NOMO-1 treated with DMSO at 0.1 percent for 48 hours (cell line): Measurements from ENCODE around the gene ZCCHC7.
"Not testable (repeated sequence)": the region's sequence is repeated elsewhere in the genome, so short reads cannot be mapped to it uniquely, and the experiment has no call there.

Experiments used
- DNase-seq: peaks from one replicate; lab custom pipeline; 2025; ENCODE audit not compliant: unreplicated experiment; lab: John Stamatoyannopoulos, UW

The ZCCHC7 gene

GRCh38 chr9:37172557-37172956, 52.2 kb downstream of the ZCCHC7 start:
- DNase-seq, result no peak

DNA sequence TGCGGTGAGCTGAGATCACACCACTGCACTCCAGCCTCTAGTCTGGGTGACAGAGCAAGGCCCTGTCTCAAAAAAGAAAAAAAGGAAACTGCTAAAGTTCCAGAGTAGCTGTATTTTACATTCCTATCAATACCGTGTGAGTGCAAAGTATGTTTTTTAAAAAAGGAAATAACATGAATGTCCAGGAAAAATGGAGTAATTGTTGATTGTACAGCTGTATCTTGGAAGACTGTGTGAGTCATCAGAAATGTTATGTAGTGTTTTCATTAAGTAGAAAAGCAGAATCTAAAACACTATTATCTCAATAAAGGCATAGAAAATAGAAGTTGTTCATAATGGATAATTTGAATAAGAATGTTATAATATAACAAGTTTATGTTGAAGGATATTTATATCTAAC, 53.9 kb downstream of the ZCCHC7 start:
- DNase-seq, result no peak

GRCh38 chr9:37178742-37179141, 58.4 kb downstream of the ZCCHC7 start:
- DNase-seq, result no peak

GRCh38 chr9:37179576-37179975, 59.2 kb downstream of the ZCCHC7 start:
- DNase-seq, result no peak

DNA sequence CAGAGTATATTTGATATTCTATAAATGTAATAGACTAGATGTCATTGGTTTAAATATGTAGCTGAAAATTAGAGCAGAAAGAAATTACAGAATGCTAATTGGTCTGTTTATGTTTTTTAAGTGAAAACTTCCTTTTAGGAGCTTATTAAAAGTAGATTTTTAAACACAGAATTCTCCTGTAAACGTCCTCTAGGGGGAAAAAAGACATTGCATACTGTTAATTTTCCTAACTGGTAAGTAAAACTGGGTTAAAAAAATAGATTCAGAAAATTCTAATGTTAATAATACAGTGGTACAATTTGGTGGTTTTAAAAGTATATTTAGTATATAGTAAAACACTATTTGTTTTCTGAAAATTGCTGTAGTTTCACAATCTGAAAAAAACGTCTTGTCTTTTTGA, 59.8 kb downstream of the ZCCHC7 start:
- no peak for DNase-seq

DNA sequence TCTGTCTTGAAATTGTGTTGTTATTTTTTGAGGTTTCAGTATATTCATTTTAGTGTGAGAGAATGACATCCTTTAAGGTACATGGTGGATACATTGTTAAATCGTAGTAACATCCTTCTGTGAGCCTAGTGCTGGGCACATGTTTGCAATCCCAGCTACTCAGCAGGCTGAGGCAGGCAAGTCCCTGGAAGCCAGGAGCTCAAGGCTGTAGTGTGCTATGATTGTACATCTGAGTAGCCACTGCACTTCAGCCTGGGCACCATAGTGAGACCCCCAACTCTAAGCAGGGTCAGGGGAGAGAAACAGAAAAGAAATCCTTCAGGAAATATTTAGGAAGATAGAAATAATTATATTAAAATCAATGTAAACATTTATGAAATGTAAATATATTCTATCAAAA, 62.3 kb downstream of the ZCCHC7 start:
- DNase-seq, result no peak

DNA sequence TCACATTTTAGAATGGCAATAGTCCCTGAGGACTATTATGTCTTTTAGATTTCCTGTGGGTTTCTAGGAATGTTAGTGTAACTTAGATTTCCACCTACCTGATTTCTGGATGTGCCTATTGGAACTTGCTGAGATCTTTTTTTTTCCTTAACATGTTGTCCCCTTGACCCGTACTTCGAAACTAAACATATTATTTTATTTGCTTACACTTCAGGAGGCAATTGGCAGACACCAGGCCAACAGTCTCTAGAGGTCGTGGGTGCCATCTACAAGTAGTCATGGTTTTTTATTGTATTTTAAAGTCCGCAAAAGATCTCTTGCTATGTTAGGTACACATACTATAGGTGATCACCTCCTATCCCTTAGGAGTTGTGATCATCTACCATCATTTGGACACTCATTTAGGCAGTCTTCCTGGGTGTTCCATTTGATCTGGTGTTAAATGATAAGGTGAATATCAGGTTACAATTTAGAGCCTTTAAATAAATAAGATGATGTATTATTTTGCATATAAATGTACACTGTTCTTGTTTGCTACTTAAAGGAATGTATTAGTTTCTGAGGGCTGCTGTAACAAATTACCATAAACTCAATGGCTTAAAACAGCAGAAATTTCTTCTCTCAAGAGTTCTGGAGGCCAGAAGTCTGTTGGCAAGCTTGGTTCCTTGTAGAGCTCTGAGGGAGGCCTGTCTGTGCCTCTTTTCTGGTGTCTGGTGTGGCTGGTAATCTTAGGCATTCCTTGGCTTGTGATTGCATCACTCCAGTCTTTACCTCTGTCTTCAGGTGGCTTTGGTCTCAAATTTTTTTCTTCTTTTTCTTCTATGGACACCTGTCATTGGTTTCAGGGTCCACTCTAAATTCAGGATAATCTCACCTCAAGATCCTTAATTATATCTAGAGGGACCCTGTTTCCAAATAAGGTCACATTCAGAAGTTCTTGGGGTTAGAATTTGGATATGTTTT, 64.8 kb downstream of the ZCCHC7 start:
- no peak for DNase-seq

DNA sequence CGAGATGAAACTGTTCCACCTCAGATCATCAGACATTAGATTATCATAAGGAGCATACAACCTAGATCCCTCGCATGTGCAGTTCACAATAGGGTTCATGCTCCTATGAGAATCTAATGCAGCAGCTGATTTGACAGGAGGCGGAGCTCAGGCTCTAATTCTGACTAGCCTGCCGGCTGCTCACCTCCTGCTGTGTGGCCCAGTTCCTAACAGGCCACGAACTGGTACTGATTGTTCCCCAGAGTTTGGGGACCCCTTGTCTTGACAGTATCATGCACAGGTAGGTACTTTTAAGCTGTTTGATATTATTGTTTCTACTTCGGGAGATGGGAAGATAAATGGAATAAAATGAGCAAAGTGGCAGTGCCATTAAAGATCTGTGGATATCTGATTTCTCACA, 66.9 kb downstream of the ZCCHC7 start:
- DNase-seq, result no peak

DNA sequence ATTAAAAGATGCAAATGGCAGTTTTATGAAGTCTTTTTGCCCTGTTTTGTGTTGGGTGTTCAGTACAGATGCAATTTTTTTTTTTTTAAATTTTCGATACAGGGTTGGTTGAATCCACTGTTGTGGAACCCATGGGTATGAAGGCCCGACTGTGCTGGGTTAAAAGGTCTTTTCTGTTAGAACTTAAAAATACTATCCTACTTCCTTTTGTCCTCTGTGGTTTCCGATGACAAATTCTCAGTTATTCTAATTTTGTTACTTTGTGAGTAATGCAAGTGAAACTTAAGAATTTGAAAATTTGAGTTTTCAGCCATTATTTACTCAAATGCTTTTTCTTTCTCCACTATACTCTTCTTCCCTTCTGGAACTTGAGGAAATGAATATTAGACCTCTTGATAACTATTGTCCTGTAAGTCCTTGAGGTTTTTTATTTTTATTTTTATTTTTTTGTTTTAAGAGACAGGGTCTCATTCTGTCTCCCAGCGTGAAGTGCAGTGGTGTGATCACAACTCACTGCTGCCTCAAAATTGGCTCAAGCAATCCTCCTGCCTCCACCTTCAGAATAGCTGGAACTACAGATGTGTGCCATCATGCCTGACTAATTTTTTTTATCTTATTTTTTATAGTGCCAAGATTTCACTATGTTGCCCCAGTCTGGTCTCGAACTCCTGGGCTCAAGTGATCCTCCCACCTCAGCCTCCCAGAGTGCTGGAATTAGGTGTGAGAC, 67.5 kb downstream of the ZCCHC7 start:
- DNase-seq, result peak; percentile 27

- not testable (repeated sequence) for DNase-seq
Measured at GRCh38 chr9:37190739-37191138, 70.4 kb downstream of the ZCCHC7 start.

DNA sequence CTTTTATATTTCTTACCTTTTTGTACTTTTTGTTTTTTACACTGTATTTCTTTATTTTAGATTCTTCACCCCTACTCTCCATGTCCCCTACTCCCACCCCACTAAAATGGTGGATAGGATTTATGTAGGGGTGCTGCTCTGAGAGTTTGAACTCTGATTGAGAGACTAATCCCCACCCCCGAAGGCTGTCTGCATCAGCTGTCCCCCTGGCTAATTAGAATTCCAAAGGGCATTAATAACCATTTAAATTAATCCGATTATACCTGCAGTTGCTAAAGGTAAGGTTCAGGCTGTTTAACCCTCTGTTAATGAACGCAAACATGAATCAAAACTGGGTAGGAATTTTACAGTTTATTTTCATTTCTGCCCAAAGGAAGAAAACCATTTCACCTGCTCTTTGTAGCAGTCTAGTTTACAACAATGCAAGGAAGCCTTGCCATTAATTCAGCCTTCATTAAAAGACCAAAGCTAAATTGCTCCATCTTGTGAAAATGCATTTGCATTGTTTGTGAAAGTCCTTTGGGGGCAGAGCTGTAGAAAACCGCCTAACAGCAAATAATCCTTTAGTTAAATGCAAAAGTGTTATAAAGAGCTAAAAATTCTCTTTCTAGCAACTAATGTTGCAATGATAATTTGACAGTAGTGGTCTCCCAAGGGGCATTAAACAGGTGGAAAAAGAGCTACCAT, 71.2 kb downstream of the ZCCHC7 start:
- DNase-seq, result no peak

DNA sequence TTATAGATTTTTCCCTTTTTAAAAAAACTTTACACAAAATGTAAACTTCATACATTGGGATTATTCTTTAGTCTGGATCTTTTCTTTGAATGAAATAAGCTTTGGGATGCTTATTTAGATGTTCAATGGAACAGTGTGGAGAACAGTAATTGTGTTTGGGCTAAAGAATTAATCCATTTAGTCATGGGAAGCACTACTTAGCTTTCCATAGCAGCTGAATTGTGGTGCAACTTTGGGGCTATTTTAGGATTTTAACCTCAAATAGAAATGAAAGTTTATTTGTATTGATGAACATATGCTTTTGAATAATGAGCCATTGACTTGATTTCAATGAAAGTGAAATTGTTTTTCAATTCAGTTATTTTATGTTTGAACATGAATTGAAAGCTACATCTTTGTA, 72.4 kb downstream of the ZCCHC7 start:
- no peak for DNase-seq

GRCh38 chr9:37197158-37198038, 77.0 kb downstream of the ZCCHC7 start:
- peak; percentile 68 for DNase-seq

GRCh38 chr9:37198039-37198729, 77.8 kb downstream of the ZCCHC7 start:
- peak; percentile 37 for DNase-seq

- no peak for DNase-seq
Measured at GRCh38 chr9:37198831-37199230, 78.5 kb downstream of the ZCCHC7 start.

DNA sequence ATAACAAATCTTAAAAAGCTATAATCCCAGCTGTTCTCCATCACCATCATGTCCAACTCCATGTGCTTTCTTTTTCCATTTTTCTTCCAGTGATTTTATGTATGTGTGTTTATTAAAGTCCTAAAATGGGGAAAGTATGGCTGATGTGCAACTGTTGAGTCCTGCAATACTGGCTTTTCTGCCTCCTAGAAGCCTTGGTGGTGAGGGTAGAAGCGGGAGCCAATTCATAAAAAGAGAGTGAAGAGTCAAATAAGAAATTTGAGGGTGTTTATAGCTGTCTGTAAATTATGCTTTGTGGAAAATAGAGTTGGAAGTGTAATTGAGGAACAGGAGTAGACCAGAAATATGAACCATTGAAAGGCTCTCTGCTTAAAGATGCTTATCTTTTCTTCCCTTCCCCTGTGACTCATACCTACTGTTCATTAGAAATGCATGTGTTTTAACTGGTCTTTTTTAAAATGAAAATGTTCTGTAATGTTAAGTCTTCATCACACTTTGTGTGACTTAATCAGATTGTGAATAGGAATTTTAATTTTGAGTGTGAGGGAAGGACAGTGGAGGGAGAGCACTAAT, 80.1 kb downstream of the ZCCHC7 start:
- DNase-seq, result peak; percentile 16

DNA sequence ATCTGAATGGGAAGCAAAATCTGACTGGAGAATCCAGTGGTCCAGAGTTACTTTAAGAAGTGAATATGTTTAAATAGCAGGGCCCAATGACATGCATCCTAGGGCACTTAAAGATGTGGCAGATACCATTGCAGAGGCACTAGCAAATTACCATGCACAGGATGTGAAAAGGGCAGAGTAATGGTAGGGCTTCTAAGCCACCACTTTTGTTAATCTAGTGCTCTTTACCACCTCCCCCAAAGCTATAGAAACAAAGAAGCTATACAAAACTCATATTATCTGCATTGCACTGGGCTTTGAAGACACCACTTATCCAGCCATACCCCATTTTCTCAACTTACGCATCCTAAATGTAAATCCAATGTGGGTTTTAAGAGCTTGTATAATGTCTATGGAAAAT, 81.2 kb downstream of the ZCCHC7 start:
- DNase-seq, result no peak

DNA sequence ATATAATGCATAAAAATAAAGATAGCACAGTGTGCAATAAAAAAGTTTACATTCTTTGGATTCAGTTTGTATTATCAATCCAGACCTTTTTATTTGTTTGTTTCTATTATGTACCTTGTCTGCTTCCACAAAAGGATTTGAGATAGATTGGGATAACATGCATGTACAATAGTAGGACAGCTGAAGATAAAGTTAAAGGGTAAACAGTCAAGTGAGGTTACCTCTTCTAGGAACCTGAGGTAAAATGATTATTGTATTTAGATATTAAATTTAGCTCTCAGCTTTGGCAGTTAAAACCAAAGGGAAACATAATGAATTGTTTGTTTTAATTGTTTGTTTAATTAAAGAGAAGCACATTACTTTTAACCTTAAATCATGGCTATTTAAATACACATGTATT, 81.7 kb downstream of the ZCCHC7 start:
- no peak for DNase-seq

GRCh38 chr9:37203456-37203855, 83.1 kb downstream of the ZCCHC7 start:
- not testable (repeated sequence) for DNase-seq
